Trophoblast cell (in vitro differentiated cells and primary cell): ENCODE results near the gene ATP2B3.

ENCODE experiments used
- DNase-seq, 2 donors: peaks; one replicate each; pipeline ENCODE4 v3.0.0-alpha.2; 2016
- H2AFZ ChIP-seq: 2 replicates; pipeline ENCODE4 v1.6.1; 2013; ENCODE audit warnings: low read length, moderate library complexity, mild to moderate bottlenecking; ENCODE audit not compliant: insufficient read depth, poor library complexity
- H2AK5ac ChIP-seq: 2 replicates; pipeline ENCODE4 v1.6.1; 2013; ENCODE audit warnings: mild to moderate bottlenecking, low read length
- H2BK120ac ChIP-seq: 2 replicates; pipeline ENCODE4 v1.6.1; 2013; ENCODE audit warnings: low read length, mild to moderate bottlenecking, moderate library complexity; ENCODE audit not compliant: insufficient read depth, poor library complexity
- H2BK12ac ChIP-seq: 2 replicates; pipeline ENCODE4 v1.6.1; 2013; ENCODE audit warnings: mild to moderate bottlenecking, low read length, moderate library complexity
- H2BK5ac ChIP-seq: 2 replicates; pipeline ENCODE4 v1.6.1; 2013; ENCODE audit warnings: low read length, low read depth, moderate library complexity, mild to moderate bottlenecking; ENCODE audit not compliant: poor library complexity
- H3K14ac ChIP-seq: 2 replicates; pipeline ENCODE4 v1.6.1; 2013; ENCODE audit warnings: mild to moderate bottlenecking, low read length
- H3K18ac ChIP-seq: 2 replicates; pipeline ENCODE4 v1.6.1; 2013; ENCODE audit warnings: mild to moderate bottlenecking, low read length
- H3K23ac ChIP-seq: 2 replicates; pipeline ENCODE4 v1.6.1; 2013; ENCODE audit warnings: low read length
- H3K27ac ChIP-seq: 2 replicates; pipeline ENCODE4 v1.5.1; 2013; ENCODE audit warnings: low read depth, mild to moderate bottlenecking, inconsistent platforms, low read length, moderate library complexity
- H3K27me3 ChIP-seq: 2 replicates; pipeline ENCODE4 v1.6.1; 2013; ENCODE audit warnings: inconsistent platforms, mild to moderate bottlenecking, low read length, moderate library complexity; ENCODE audit not compliant: insufficient read depth
- H3K36me3 ChIP-seq, 2 experiments: 1 replicate in 1 of 2; 2 replicates in 1 of 2; pipeline ENCODE4 v1.6.1; 2013; ENCODE audit warnings: low read length in 2 of 2, mild to moderate bottlenecking in 2 of 2, moderate library complexity in 1 of 2; ENCODE audit not compliant: insufficient read depth in 2 of 2, control insufficient read depth in 1 of 2
- H3K4ac ChIP-seq: 2 replicates; pipeline ENCODE4 v1.6.1; 2013; ENCODE audit warnings: low read depth, mild to moderate bottlenecking, low read length, moderate library complexity
- H3K4me1 ChIP-seq, 2 experiments: 1 replicate in 1 of 2; 2 replicates in 1 of 2; pipeline ENCODE4 v1.6.1; 2013; ENCODE audit warnings: low read length in 2 of 2, mild to moderate bottlenecking in 2 of 2, moderate library complexity in 1 of 2; ENCODE audit not compliant: insufficient read depth in 2 of 2, control insufficient read depth in 1 of 2
- H3K4me2 ChIP-seq: 2 replicates; pipeline ENCODE4 v1.6.1; 2013; ENCODE audit warnings: inconsistent platforms, mild to moderate bottlenecking, low read length, moderate library complexity
- H3K4me3 ChIP-seq: 2 replicates; pipeline ENCODE4 v1.5.1; 2013; ENCODE audit warnings: mild to moderate bottlenecking, low read depth, low read length, inconsistent platforms
- H3K79me1 ChIP-seq: one replicate; pipeline ENCODE4 v1.6.1; 2013; ENCODE audit warnings: low read length
- H3K79me2 ChIP-seq: 2 replicates; pipeline ENCODE4 v1.6.1; 2013; ENCODE audit warnings: low read length, mild to moderate bottlenecking; ENCODE audit not compliant: control insufficient read depth, insufficient read depth, poor library complexity
- H3K9ac ChIP-seq: 2 replicates; pipeline ENCODE4 v1.6.1; 2013; ENCODE audit warnings: mild to moderate bottlenecking, low read length
- H3K9me3 ChIP-seq: 2 replicates; pipeline ENCODE4 v1.6.1; 2013; ENCODE audit warnings: low read depth, mild to moderate bottlenecking, control low read depth, inconsistent platforms, low read length; ENCODE audit not compliant: insufficient read depth
- H4K12ac ChIP-seq: 2 replicates; pipeline ENCODE4 v1.6.1; 2013; ENCODE audit warnings: low read depth, mild to moderate bottlenecking, low read length, moderate library complexity
- H4K8ac ChIP-seq: 2 replicates; pipeline ENCODE4 v1.6.1; 2013; ENCODE audit warnings: low read depth, mild to moderate bottlenecking, low read length, moderate library complexity
- H4K91ac ChIP-seq: one replicate; pipeline ENCODE4 v1.6.1; 2013; ENCODE audit warnings: low read depth, mild to moderate bottlenecking, low read length, moderate library complexity
- WGBS: extraction: QIAGEN DNeasy Blood & Tissue Kit; methylation state at CpG from one replicate; pipeline ENCODE4 v1.1.7; 2013; ENCODE audit warnings: missing lambda C conversion rate; ENCODE audit not compliant: insufficient read length, insufficient coverage; ENCODE audit errors: extremely low coverage; 5-methylcytosine and 5-hydroxymethylcytosine counted together

ATP2B3 gene

DNA sequence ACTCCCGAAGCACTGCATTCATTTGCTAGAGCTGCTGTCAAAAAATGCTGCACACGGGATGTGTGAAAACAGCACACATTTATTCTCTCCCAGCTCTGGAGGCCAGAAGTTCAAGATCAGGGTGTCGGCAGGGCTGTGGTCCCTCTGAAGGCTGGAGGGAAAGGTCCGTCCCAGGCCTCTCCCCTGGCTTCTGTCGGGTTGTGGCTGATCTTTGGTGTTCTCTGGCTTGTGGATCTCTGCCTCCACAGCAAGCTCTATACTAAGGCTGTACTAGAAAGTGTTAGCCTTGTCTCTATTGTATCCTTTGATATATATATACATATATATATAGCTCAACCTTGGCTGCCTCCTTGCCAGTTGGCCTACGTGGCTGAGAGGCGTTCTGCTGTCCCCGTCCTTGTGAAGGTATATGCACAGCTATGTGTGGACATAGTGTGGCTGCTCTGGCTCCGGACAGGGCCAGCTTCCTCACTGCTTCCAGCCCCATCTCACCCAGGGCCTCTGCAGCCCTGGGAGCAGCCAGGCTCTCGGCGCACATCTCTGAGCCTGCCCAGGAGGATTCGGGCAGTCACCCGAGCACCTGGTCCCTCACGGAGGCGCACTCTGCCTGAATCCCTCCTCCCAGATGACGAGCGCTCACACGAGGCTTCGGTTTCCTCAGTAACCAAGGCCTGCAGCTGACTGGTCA, 114.6 kb downstream of the ATP2B3 start:
- H3K79me2 ChIP-seq = no peaks in the 10 kb centered on the region
- no peak overlapping the region for H4K8ac ChIP-seq
- no peak overlapping the region for H3K4ac ChIP-seq
- no peak overlapping the region for H3K18ac ChIP-seq
- no peak for DNase-seq
- H2BK120ac ChIP-seq = no peak overlapping the region
- H3K4me1 ChIP-seq = no peaks in the 10 kb centered on the region
- no peak overlapping the region for H3K27ac ChIP-seq
- no peak overlapping the region for H2AFZ ChIP-seq
- no peak overlapping the region for H3K23ac ChIP-seq
- no peak overlapping the region for H4K12ac ChIP-seq
- H2BK12ac ChIP-seq = no peak overlapping the region
- peaks cover 2% of the 10 kb centered on the region for H3K9me3 ChIP-seq
- no peaks in the 10 kb centered on the region for H3K79me1 ChIP-seq
- no peak overlapping the region for H3K9ac ChIP-seq
- no peak overlapping the region for H3K4me3 ChIP-seq
- no peak overlapping the region for H4K91ac ChIP-seq
- H3K4me2 ChIP-seq = no peak overlapping the region
- H3K14ac ChIP-seq = no peak overlapping the region
- H3K27me3 ChIP-seq = no peaks in the 10 kb centered on the region
- no peak overlapping the region for H2AK5ac ChIP-seq
- no peak overlapping the region for H2BK5ac ChIP-seq
- no peaks in the 10 kb centered on the region for H3K36me3 ChIP-seq
- no CpG with 5 or more reads among the region's 19 CpGs for WGBS
